ENCODE measurements around the gene PTGES2.

- TF ChIP-seq CTCF (IDR thresholded peaks at IDR 0.05) = no peak
- no peak for TF ChIP-seq POLR2A (IDR thresholded peaks at IDR 0.05)
Measured at GRCh38 chr9:128080206-128080605, 47.3 kb downstream of the PTGES2 start.

Measured in thyroid gland (tissue), 4 donors.